SH-SY5Y (cell line): ENCODE results near the gene LCK.

ENCODE experiments used
- GATA2 ChIP-seq: IDR thresholded peaks from 2 replicates; pipeline ENCODE4 v1.6.1; 2011; ENCODE audit warnings: mild to moderate bottlenecking, low read depth, low read length
- GATA3 ChIP-seq: IDR thresholded peaks from 2 replicates; pipeline ENCODE4 v1.6.1; 2011; ENCODE audit warnings: low read depth, mild to moderate bottlenecking, low read length, moderate library complexity

- TF ChIP-seq GATA3 = no peak
- TF ChIP-seq GATA2 = no peak
These were observed 82.3 kb downstream of the LCK start for GRCh38 chr1:32333251-32333963.
